GM12864 (cell line): ENCODE data around the gene KRTAP10-5.
"Not testable (repeated sequence)": the region's sequence is repeated elsewhere in the genome, so short reads cannot be mapped to it uniquely, and the experiment has no call there.

ENCODE experiments used
- DNase-seq: peaks from one replicate; pipeline ENCODE4 v3.0.0-alpha.2; 2011; ENCODE audit warnings: low read depth
- H3K4me3 ChIP-seq: 2 replicates; pipeline ENCODE4 v1.5.1; 2011; ENCODE audit warnings: mild to moderate bottlenecking, low read depth, low read length, control low read depth
- CTCF ChIP-seq: IDR thresholded peaks from 2 replicates; pipeline ENCODE4 v1.5.1; 2011; ENCODE audit warnings: low read depth, mild to moderate bottlenecking, moderate library complexity, low read length, control low read depth, inconsistent platforms; ENCODE audit errors: missing control alignments

The KRTAP10-5 gene

GRCh38 chr21:44593598-44594405 lies 13.4 kb upstream of the KRTAP10-5 start:
- no peak for DNase-seq

GRCh38 chr21:44592446-44593311 lies 12.3 kb upstream of the KRTAP10-5 start, which contains the start of gene KRTAP10-6:
Gene KRTAP10-6 (minus strand): TSS chr21:44592505. CDS start chr21:44592484, 21 bp downstream.
- TF ChIP-seq CTCF = no peak
- no peak for DNase-seq
- no peak within 1 kb of the TSS for H3K4me3 ChIP-seq

More at GRCh38 chr21:44593598-44594405, 13.4 kb upstream of the KRTAP10-5 start:
- TF ChIP-seq CTCF = no peak
- H3K4me3 ChIP-seq = no peak overlapping the region

- not testable (repeated sequence) for H3K4me3 ChIP-seq, DNase-seq
These were observed 11.4 kb upstream of the KRTAP10-5 start for GRCh38 chr21:44591801-44592130.

GRCh38 chr21:44590897-44591800 lies 10.7 kb upstream of the KRTAP10-5 start:
- not testable (repeated sequence) for H3K4me3 ChIP-seq

GRCh38 chr21:44590311-44590721 lies 9.9 kb upstream of the KRTAP10-5 start:
- no peak for DNase-seq
- TF ChIP-seq CTCF = no peak

More at GRCh38 chr21:44590897-44591800, 10.7 kb upstream of the KRTAP10-5 start:
- DNase-seq = not testable (repeated sequence)

GRCh38 chr21:44589586-44590305 lies 9.3 kb upstream of the KRTAP10-5 start:
- no peak for TF ChIP-seq CTCF
- DNase-seq = no peak
- no peak overlapping the region for H3K4me3 ChIP-seq

More at GRCh38 chr21:44590311-44590721, 9.9 kb upstream of the KRTAP10-5 start:
- H3K4me3 ChIP-seq = no peak overlapping the region

- TF ChIP-seq CTCF = no peak
- DNase-seq = no peak
- H3K4me3 ChIP-seq = no peak overlapping the region
These were observed 8.7 kb upstream of the KRTAP10-5 start for GRCh38 chr21:44589094-44589493.
